ENCODE measurements around the gene SUCLG2. TPM values are rescaled to one million over a fixed set of nuclear protein-coding genes. Genes with fewer than 3 reads are reported as not detected.

SUCLG2 gene
- total RNA-seq, 1 donor, result 56.8 TPM

GRCh38 chr3:67602816-67603215 lies 51.6 kb downstream of the SUCLG2 start:
- peaks cover 18% of the 10 kb centered on the region for H3K36me3 ChIP-seq (ENCODE audit: insufficient read depth, low read length)
- H3K79me2 ChIP-seq (ENCODE audit: insufficient read depth, low read length), result peaks cover 26% of the 10 kb centered on the region
- TF ChIP-seq CTCF (IDR thresholded peaks at IDR 0.05; ENCODE audit: extremely low read depth, low read depth, low read length), result no peak
- no peak for DNase-seq (ENCODE audit: insufficient read length, low spot score, missing footprints)
- no peak overlapping the region for H3K4me3 ChIP-seq (ENCODE audit: insufficient read depth, low read length)
- no peaks in the 10 kb centered on the region for H3K27me3 ChIP-seq (ENCODE audit: insufficient read depth, low read length)
- H3K4me1 ChIP-seq (ENCODE audit: insufficient read depth, low read length), result peaks cover 12% of the 10 kb centered on the region
- no peak overlapping the region for H3K27ac ChIP-seq (ENCODE audit: low read depth, low read length)
- peaks cover 6% of the 10 kb centered on the region for H4K20me1 ChIP-seq (ENCODE audit: insufficient read depth, low read length)
- H3K9me3 ChIP-seq (ENCODE audit: low read depth, low read length), result no peaks in the 10 kb centered on the region
- no peak overlapping the region for H3K4me2 ChIP-seq (ENCODE audit: insufficient read depth, low read length)
- H2AFZ ChIP-seq (ENCODE audit: low read length), result no peak overlapping the region

- Histone ChIP-seq H3K27ac (ENCODE audit: low read depth, low read length) (no peak overlapping the region), H3K4me3 (ENCODE audit: insufficient read depth, low read length) (no peak overlapping the region)
- no peak for DNase-seq (ENCODE audit: insufficient read length, low spot score, missing footprints)
Measured at GRCh38 chr3:67601919-67602608, 52.3 kb downstream of the SUCLG2 start.

GRCh38 chr3:67601385-67601784 lies 53.0 kb downstream of the SUCLG2 start:
- H3K4me2 ChIP-seq (ENCODE audit: insufficient read depth, low read length), result no peak overlapping the region
- peaks cover 4% of the 10 kb centered on the region for H3K36me3 ChIP-seq (ENCODE audit: insufficient read depth, low read length)
- TF ChIP-seq CTCF (IDR thresholded peaks at IDR 0.05; ENCODE audit: extremely low read depth, low read depth, low read length), result no peak
- no peak overlapping the region for H2AFZ ChIP-seq (ENCODE audit: low read length)
- no peak overlapping the region for H3K27ac ChIP-seq (ENCODE audit: low read depth, low read length)
- no peaks in the 10 kb centered on the region for H3K9me3 ChIP-seq (ENCODE audit: low read depth, low read length)
- H3K27me3 ChIP-seq (ENCODE audit: insufficient read depth, low read length), result no peaks in the 10 kb centered on the region
- H3K4me3 ChIP-seq (ENCODE audit: insufficient read depth, low read length), result no peak overlapping the region
- DNase-seq (ENCODE audit: insufficient read length, low spot score, missing footprints), result no peak
- H3K79me2 ChIP-seq (ENCODE audit: insufficient read depth, low read length), result peaks cover 27% of the 10 kb centered on the region
- peaks cover 6% of the 10 kb centered on the region for H4K20me1 ChIP-seq (ENCODE audit: insufficient read depth, low read length)
- H3K4me1 ChIP-seq (ENCODE audit: insufficient read depth, low read length), result peaks cover 12% of the 10 kb centered on the region

More at GRCh38 chr3:67601919-67602608, 52.3 kb downstream of the SUCLG2 start:
- TF ChIP-seq CTCF (IDR thresholded peaks at IDR 0.05; ENCODE audit: extremely low read depth, low read depth, low read length), result no peak
- peaks cover 6% of the 10 kb centered on the region for H4K20me1 ChIP-seq (ENCODE audit: insufficient read depth, low read length)
- H3K4me2 ChIP-seq (ENCODE audit: insufficient read depth, low read length), result no peak overlapping the region
- H3K4me1 ChIP-seq (ENCODE audit: insufficient read depth, low read length), result peaks cover 12% of the 10 kb centered on the region
- H3K36me3 ChIP-seq (ENCODE audit: insufficient read depth, low read length), result peaks cover 10% of the 10 kb centered on the region
- H3K9me3 ChIP-seq (ENCODE audit: low read depth, low read length), result no peaks in the 10 kb centered on the region
- no peak overlapping the region for H2AFZ ChIP-seq (ENCODE audit: low read length)
- no peaks in the 10 kb centered on the region for H3K27me3 ChIP-seq (ENCODE audit: insufficient read depth, low read length)
- peaks cover 26% of the 10 kb centered on the region for H3K79me2 ChIP-seq (ENCODE audit: insufficient read depth, low read length)

GRCh38 chr3:67599821-67600220 lies 54.6 kb downstream of the SUCLG2 start:
- H3K4me1 ChIP-seq (ENCODE audit: insufficient read depth, low read length), result peaks cover 4% of the 10 kb centered on the region
- no peak for TF ChIP-seq CTCF (IDR thresholded peaks at IDR 0.05; ENCODE audit: extremely low read depth, low read depth, low read length)
- H3K27me3 ChIP-seq (ENCODE audit: insufficient read depth, low read length), result no peaks in the 10 kb centered on the region
- no peak overlapping the region for H2AFZ ChIP-seq (ENCODE audit: low read length)
- H3K27ac ChIP-seq (ENCODE audit: low read depth, low read length), result no peak overlapping the region
- H3K4me2 ChIP-seq (ENCODE audit: insufficient read depth, low read length), result no peak overlapping the region
- H3K4me3 ChIP-seq (ENCODE audit: insufficient read depth, low read length), result no peak overlapping the region
- H3K36me3 ChIP-seq (ENCODE audit: insufficient read depth, low read length), result peaks cover 4% of the 10 kb centered on the region
- no peaks in the 10 kb centered on the region for H3K9me3 ChIP-seq (ENCODE audit: low read depth, low read length)
- H3K79me2 ChIP-seq (ENCODE audit: insufficient read depth, low read length), result peaks cover 28% of the 10 kb centered on the region
- no peak for DNase-seq (ENCODE audit: insufficient read length, low spot score, missing footprints)
- peaks cover 3% of the 10 kb centered on the region for H4K20me1 ChIP-seq (ENCODE audit: insufficient read depth, low read length)
